Ovary (tissue), 9 donors: ENCODE results near the gene STAT6. TPM values are rescaled to one million over a fixed set of nuclear protein-coding genes. Genes with fewer than 3 reads are reported as not detected.
"Not testable (repeated sequence)": the region's sequence is repeated elsewhere in the genome, so short reads cannot be mapped to it uniquely, and the experiment has no call there.

Source experiments
- DNase-seq, 5 donors: peaks; one replicate each; pipeline ENCODE4 v3.0.0-alpha.2; 2019 to 2020
- H3K27ac ChIP-seq, 2 donors: fragments of 200-600 bp; one replicate each; pipeline versions ENCODE4 v1.5.1 to v1.8.0; 2019 to 2022
- H3K27me3 ChIP-seq: fragments of 200-600 bp; one replicate; pipeline ENCODE4 v1.8.0; 2022
- H3K36me3 ChIP-seq: fragments of 200-600 bp; sonication (generic); one replicate; pipeline ENCODE4 v1.5.1; 2019
- H3K4me1 ChIP-seq: one replicate; pipeline ENCODE4 v1.8.1; 2013; ENCODE audit warnings: mild to moderate bottlenecking, moderate library complexity; ENCODE audit not compliant: insufficient read depth
- H3K4me3 ChIP-seq: fragments of 200-600 bp; sonication (generic); one replicate; pipeline ENCODE4 v1.5.1; 2017
- H3K9me3 ChIP-seq, 2 donors: fragments of 200-600 bp in 1 of 2; sonication (generic) in 1 of 2; one replicate each; pipeline versions ENCODE4 v1.5.1 to v1.8.1; 2013 to 2019; ENCODE audit warnings: mild to moderate bottlenecking in 1 of 2, moderate library complexity in 1 of 2
- CTCF ChIP-seq, 3 donors: fragments of 450-650 bp in 2 of 3; fragments of 200-600 bp in 1 of 3; IDR thresholded peaks; one replicate each; pipeline versions ENCODE4 v1.5.1 to v1.8.0; 2016 to 2022; ENCODE audit warnings: antibody characterized with exemption in 3 of 3, mild to moderate bottlenecking in 1 of 3
- EP300 ChIP-seq: sonication (generic); formaldehyde crosslinking; IDR thresholded peaks from one replicate; pipeline ENCODE4 v1.6.1; 2017; ENCODE audit warnings: antibody characterized with exemption
- POLR2A ChIP-seq: fragments of 450-650 bp; IDR thresholded peaks from one replicate; pipeline ENCODE4 v1.6.1; 2017; ENCODE audit warnings: antibody characterized with exemption, mild to moderate bottlenecking, moderate library complexity
- WGBS, 3 donors: extraction: QIAGEN DNeasy Blood & Tissue Kit in 1 of 3; methylation state at CpG; one replicate each; pipeline versions ENCODE4 v1.1.5 to v1.1.7; 2013 to 2017; 5-methylcytosine and 5-hydroxymethylcytosine counted together
- intact Hi-C, 4 donors: fragments of 100-400 bp; cut with DNase I; formaldehyde crosslinking; loops; one replicate each; pipeline versions ENCODE4 v1.11.0 to v1.15.1; 2022 to 2023
- polyA plus RNA-seq, 2 donors: library from polyadenylated mRNA; stranded (reverse); fragments of 200-250 nt in 1 of 2; fragments of 350-450 nt in 1 of 2; fragmentation: Illumina TruSeq in 1 of 2; extraction: RNeasy Lipid Tissue Mini Kit (QIAGEN cat#74804) in 1 of 2; gene quantifications; one replicate each; pipeline ENCODE4 v1.2.3, GENCODE V29; 2013 to 2014
- total RNA-seq, 7 donors: library from RNA; depleted of rRNA in 2 of 7; stranded (reverse); fragments of >200 nt in 2 of 7; fragmentation: NEBNext Ultra II Directional in 3 of 7; extraction: Animal tissue kit (Norgen Biotek cat#: 25700) in 3 of 7; gene quantifications; one replicate each; pipeline versions ENCODE4 v1.1.0 to v1.2.4, GENCODE V29; 2016 to 2023
- donor health status: DM: no; HTN: no; CAD: no; lungs with moderate emphysema.
- donor health status: DM: no; HTN: no; CAD: no.
- donor health status: Bipolar disorder and iron deficiency.
- donor health status: DM: yes; HTN: yes; CAD: no.
- donor health status: DM: no; HTN: no; CAD: no.
- donor health status: DM: yes; HTN: yes; CAD: no.

STAT6 gene
- total and polyA plus RNA-seq, 9 donors, result 67.4 to 211 (median 166) TPM

- no peak for DNase-seq
- TF ChIP-seq CTCF (IDR thresholded peaks at IDR 0.05) (no peak), EP300 (no peak), POLR2A (no peak)
- H3K4me1 ChIP-seq, result peaks cover 5% of the 10 kb centered on the region
- 31 to 46% (median 37%) methylated on average over 2 of the region's 2 CpGs for WGBS, 3 donors
- H3K36me3 ChIP-seq, result no peaks in the 10 kb centered on the region
- H3K27me3 ChIP-seq, result no peaks in the 10 kb centered on the region
- no peaks in the 10 kb centered on the region for H3K9me3 ChIP-seq
- no peak overlapping the region for H3K27ac ChIP-seq
- no peak overlapping the region for H3K4me3 ChIP-seq
- intact Hi-C loops, result loop anchor here in 1 of 4 donors (2.0 kb wide), 1 partner anchor 59 kb away; no protein-coding TSS in a partner anchor
Observed at GRCh38 chr12:57123813-57124212, 12.7 kb upstream of the STAT6 start.

- H3K4me3 ChIP-seq, DNase-seq, intact Hi-C loops, H3K9me3 ChIP-seq, H3K4me1 ChIP-seq, H3K27ac ChIP-seq, H3K36me3 ChIP-seq, H3K27me3 ChIP-seq: not testable (repeated sequence)
- 89 to 94% (median 90%) methylated on average over 11 of the region's 11 CpGs for WGBS, 3 donors
Observed at GRCh38 chr12:57120718-57121117, 9.6 kb upstream of the STAT6 start.

- Histone ChIP-seq H3K9me3 (no peaks in the 10 kb centered on the region), H3K4me3 (no peak overlapping the region), H3K27ac (no peak overlapping the region), H3K27me3 (no peaks in the 10 kb centered on the region), H3K4me1 (no peaks in the 10 kb centered on the region), H3K36me3 (no peaks in the 10 kb centered on the region)
- no peak for DNase-seq
- WGBS, 3 donors, result 87 to 90% (median 89%) methylated on average over 5 of the region's 5 CpGs
- intact Hi-C loops, result no loop called here
- TF ChIP-seq EP300 (no peak), POLR2A (no peak), CTCF (IDR thresholded peaks at IDR 0.05) (no peak)
Observed at GRCh38 chr12:57119294-57120085, 8.3 kb upstream of the STAT6 start.

- Histone ChIP-seq H3K27me3 (no peaks in the 10 kb centered on the region), H3K4me3 (no peak overlapping the region), H3K36me3 (no peaks in the 10 kb centered on the region), H3K4me1 (no peaks in the 10 kb centered on the region), H3K9me3 (no peaks in the 10 kb centered on the region), H3K27ac (no peak overlapping the region)
- 78 to 86% (median 82%) methylated on average over 1 of the region's 1 CpG for WGBS, 3 donors
- intact Hi-C loops, result no loop called here
- no peak for DNase-seq
- TF ChIP-seq CTCF (IDR thresholded peaks at IDR 0.05), result no peak
- TF ChIP-seq POLR2A, result no peak
- TF ChIP-seq EP300, result no peak
Observed at GRCh38 chr12:57118711-57119271, 7.6 kb upstream of the STAT6 start.
